HepG2 (cell line): ENCODE measurements around the gene CDC42BPG. TPM values are rescaled to one million over a fixed set of nuclear protein-coding genes. Genes with fewer than 3 reads are reported as not detected.

Source experiments
- ARNT ChIP-seq: fragments of 450-650 bp; IDR thresholded peaks from 2 replicates; pipeline ENCODE4 v1.6.1; 2017
- ETV5 ChIP-seq: IDR thresholded peaks from 2 replicates; pipeline ENCODE4 v1.6.1; 2018; ENCODE audit warnings: missing biosample characterization, missing genetic modification reagents, inconsistent platforms, borderline replicate concordance
- FOXP1 ChIP-seq, 2 experiments: fragments of 450-650 bp in 1 of 2; IDR thresholded peaks; 2 replicates each; pipeline ENCODE4 v1.6.1; 2017 to 2018; ENCODE audit warnings: antibody characterized with exemption in 1 of 2
- GFI1 ChIP-seq: sonication (generic); formaldehyde crosslinking; IDR thresholded peaks from 2 replicates; pipeline ENCODE4 v1.5.0; 2020; ENCODE audit warnings: missing genetic modification reagents, mild to moderate bottlenecking, borderline replicate concordance
- JUN ChIP-seq: sonication (generic); formaldehyde crosslinking; IDR thresholded peaks from 2 replicates; pipeline ENCODE4 v1.4.0; 2020; ENCODE audit warnings: mild to moderate bottlenecking, missing genetic modification reagents
- MIXL1 ChIP-seq: IDR thresholded peaks from 2 replicates; pipeline ENCODE4 v1.6.1; 2016
- MXI1 ChIP-seq: IDR thresholded peaks from 3 replicates; pipeline ENCODE4 v1.6.1; 2012; ENCODE audit warnings: low read depth, low read length, inconsistent platforms, borderline replicate concordance
- NR2F2 ChIP-seq: IDR thresholded peaks from 2 replicates; pipeline ENCODE4 v1.6.1; 2012; ENCODE audit warnings: low read depth, inconsistent platforms, borderline replicate concordance
- PAXIP1 ChIP-seq: sonication (generic); formaldehyde crosslinking; conservative IDR thresholded peaks from 2 replicates; pipeline ENCODE4 v1.4.0; 2020; ENCODE audit warnings: mild to moderate bottlenecking, missing genetic modification reagents, moderate library complexity
- RAD21 ChIP-seq: fragments of 450-650 bp; formaldehyde crosslinking; IDR thresholded peaks from 2 replicates; pipeline ENCODE4 v1.5.0; 2020; ENCODE audit warnings: mild to moderate bottlenecking
- SAP130 ChIP-seq: IDR thresholded peaks from 2 replicates; pipeline ENCODE4 v1.6.1; 2016; ENCODE audit warnings: low read depth
- SNAPC2 ChIP-seq: sonication (generic); formaldehyde crosslinking; IDR thresholded peaks from 2 replicates; pipeline ENCODE4 v1.8.1; 2022; ENCODE audit warnings: mild to moderate bottlenecking, missing genetic modification reagents
- TBX3 ChIP-seq: fragments of 450-650 bp; IDR thresholded peaks from 2 replicates; pipeline ENCODE4 v1.6.1; 2017; ENCODE audit warnings: antibody characterized with exemption, mild to moderate bottlenecking, inconsistent platforms, borderline replicate concordance
- ZMAT3 ChIP-seq: sonication (generic); formaldehyde crosslinking; conservative IDR thresholded peaks from 2 replicates; pipeline ENCODE4 v1.7.0; 2021; ENCODE audit warnings: missing genetic modification reagents
- ZNF10 ChIP-seq: sonication (generic); formaldehyde crosslinking; IDR thresholded peaks from 2 replicates; pipeline ENCODE4 v1.4.0; 2020; ENCODE audit warnings: mild to moderate bottlenecking, low read depth, missing genetic modification reagents, borderline replicate concordance
- ZNF414 ChIP-seq: sonication (generic); formaldehyde crosslinking; IDR thresholded peaks from 2 replicates; pipeline ENCODE4 v1.5.0; 2020; ENCODE audit warnings: missing genetic modification reagents
- ZNF598 ChIP-seq: sonication (generic); formaldehyde crosslinking; IDR thresholded peaks from 2 replicates; pipeline ENCODE4 v1.5.1; 2020; ENCODE audit warnings: mild to moderate bottlenecking, missing genetic modification reagents, borderline replicate concordance
- ZNF747 ChIP-seq: sonication (generic); formaldehyde crosslinking; IDR thresholded peaks from 2 replicates; pipeline ENCODE4 v1.8.1; 2023; ENCODE audit warnings: missing genetic modification reagents, mild to moderate bottlenecking, borderline replicate concordance
- ZNF891 ChIP-seq: sonication (generic); formaldehyde crosslinking; IDR thresholded peaks from 2 replicates; pipeline ENCODE4 v1.5.0; 2020; ENCODE audit warnings: mild to moderate bottlenecking, missing genetic modification reagents
- polyA plus RNA-seq, 8 experiments: library from polyadenylated mRNA; depleted of rRNA in 3 of 8; stranded (reverse) in 7 of 8; unstranded in 1 of 8; fragments of >200 nt; fragmentation: Illumina TruSeq in 4 of 8; extraction: Trizol in 4 of 8; gene quantifications; 2 replicates each; pipeline versions ENCODE4 v1.2.1 to v1.2.3, GENCODE V29; 2011 to 2016; ENCODE audit warnings: low read depth in 4 of 8, missing spikeins in 1 of 8, mixed read lengths in 1 of 8; ENCODE audit not compliant: insufficient read depth in 1 of 8
- total RNA-seq, 5 experiments: library from RNA; depleted of rRNA; stranded (reverse); fragments of >200 nt; fragmentation: Illumina TruSeq; extraction: Trizol; gene quantifications; 2 replicates each; pipeline ENCODE4 v1.2.3, GENCODE V29; 2016; ENCODE audit warnings: low read depth in 1 of 5
- TF ChIP-seq, protein P1 (sequence below): IDR thresholded peaks from 2 replicates; pipeline ENCODE4 v1.6.1; 2016; ENCODE audit warnings: low read depth, borderline replicate concordance
- TF ChIP-seq, protein P2 (sequence below): sonication (generic); formaldehyde crosslinking; IDR thresholded peaks from 2 replicates; pipeline ENCODE4 v1.5.1; 2020; ENCODE audit warnings: mild to moderate bottlenecking, missing genetic modification reagents, moderate library complexity

The CDC42BPG gene
- total and polyA plus RNA-seq, 2 of the 13 experiments (the other 11 are each of a cell fraction or from before 2014, with no cell fraction given): 0.55 to 1.4 TPM

DNA sequence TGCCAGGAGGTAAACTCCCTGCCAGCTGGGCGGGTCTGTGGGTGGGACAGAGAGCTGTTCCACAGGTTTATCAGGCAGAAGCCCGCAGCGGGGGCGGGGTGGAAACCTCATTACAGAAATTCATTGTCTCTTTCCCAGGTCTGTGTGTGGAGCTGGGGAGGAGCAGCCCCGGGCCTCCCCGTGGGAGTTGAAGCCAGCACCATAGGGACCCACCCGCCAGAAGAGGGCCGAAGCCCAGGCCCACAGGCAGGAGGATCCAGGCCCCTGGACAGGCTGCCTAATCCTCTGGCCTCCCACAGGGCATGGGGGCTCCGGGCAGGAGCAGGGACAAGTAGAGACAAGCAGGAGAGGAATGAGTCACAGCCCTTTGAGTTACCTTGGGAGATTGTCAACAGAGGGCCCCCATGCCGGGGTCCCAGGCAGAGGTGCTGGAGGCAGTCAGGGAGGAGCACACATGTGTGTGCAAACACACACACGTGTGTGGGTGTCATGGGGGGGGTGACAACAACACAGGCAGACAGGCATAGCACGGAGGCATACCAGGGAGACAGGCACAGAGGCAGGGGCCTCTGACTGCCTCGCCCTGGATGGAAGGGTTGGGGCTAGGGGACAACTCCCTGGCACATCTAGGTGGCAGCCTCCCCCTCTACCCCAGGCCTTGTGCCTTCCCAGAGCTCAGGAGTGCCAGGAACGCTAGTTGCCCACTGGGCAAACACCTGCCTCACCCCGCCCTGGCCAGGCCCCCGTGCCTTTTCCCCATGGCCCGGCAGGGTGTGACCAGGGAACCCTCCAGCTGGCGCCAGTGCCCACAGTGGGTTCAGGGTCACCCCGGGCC, 1.4 kb downstream of the CDC42BPG start (continued):
- no peak for TF ChIP-seq ZNF891 (CRISPR knock-in tag)
- TF ChIP-seq SAP130 (CRISPR knock-in tag): peak; percentile 83
- no peak for TF ChIP-seq ARNT
- TF ChIP-seq ZNF414 (CRISPR knock-in tag): no peak
- no peak for TF ChIP-seq ZNF598
- TF ChIP-seq, protein P1, sequence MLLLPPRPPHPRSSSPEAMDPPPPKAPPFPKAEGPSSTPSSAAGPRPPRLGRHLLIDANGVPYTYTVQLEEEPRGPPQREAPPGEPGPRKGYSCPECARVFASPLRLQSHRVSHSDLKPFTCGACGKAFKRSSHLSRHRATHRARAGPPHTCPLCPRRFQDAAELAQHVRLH (CRISPR knock-in tag): 0 out of 2 replicates have a peak, but pooled peaks have one; percentile 32
- no peak for TF ChIP-seq ZNF10 (CRISPR knock-in tag)
- TF ChIP-seq SNAPC2: no peak
- peak; percentile 74; the same call in 1 of the 3 replicates for TF ChIP-seq MXI1
- TF ChIP-seq MIXL1 (CRISPR knock-in tag): no peak; the same call in 1 of the 2 replicates
- no peak for TF ChIP-seq FOXP1 (IDR thresholded peaks at IDR 0.05)
- TF ChIP-seq FOXP1 (CRISPR knock-in tag; IDR thresholded peaks at IDR 0.05): peak; percentile 58
- TF ChIP-seq ZMAT3 (CRISPR knock-in tag): no peak
- peak; percentile 25; the same call in 1 of the 2 replicates for TF ChIP-seq NR2F2
- no peak for TF ChIP-seq RAD21 (CRISPR knock-in tag)
- TF ChIP-seq, protein P2, sequence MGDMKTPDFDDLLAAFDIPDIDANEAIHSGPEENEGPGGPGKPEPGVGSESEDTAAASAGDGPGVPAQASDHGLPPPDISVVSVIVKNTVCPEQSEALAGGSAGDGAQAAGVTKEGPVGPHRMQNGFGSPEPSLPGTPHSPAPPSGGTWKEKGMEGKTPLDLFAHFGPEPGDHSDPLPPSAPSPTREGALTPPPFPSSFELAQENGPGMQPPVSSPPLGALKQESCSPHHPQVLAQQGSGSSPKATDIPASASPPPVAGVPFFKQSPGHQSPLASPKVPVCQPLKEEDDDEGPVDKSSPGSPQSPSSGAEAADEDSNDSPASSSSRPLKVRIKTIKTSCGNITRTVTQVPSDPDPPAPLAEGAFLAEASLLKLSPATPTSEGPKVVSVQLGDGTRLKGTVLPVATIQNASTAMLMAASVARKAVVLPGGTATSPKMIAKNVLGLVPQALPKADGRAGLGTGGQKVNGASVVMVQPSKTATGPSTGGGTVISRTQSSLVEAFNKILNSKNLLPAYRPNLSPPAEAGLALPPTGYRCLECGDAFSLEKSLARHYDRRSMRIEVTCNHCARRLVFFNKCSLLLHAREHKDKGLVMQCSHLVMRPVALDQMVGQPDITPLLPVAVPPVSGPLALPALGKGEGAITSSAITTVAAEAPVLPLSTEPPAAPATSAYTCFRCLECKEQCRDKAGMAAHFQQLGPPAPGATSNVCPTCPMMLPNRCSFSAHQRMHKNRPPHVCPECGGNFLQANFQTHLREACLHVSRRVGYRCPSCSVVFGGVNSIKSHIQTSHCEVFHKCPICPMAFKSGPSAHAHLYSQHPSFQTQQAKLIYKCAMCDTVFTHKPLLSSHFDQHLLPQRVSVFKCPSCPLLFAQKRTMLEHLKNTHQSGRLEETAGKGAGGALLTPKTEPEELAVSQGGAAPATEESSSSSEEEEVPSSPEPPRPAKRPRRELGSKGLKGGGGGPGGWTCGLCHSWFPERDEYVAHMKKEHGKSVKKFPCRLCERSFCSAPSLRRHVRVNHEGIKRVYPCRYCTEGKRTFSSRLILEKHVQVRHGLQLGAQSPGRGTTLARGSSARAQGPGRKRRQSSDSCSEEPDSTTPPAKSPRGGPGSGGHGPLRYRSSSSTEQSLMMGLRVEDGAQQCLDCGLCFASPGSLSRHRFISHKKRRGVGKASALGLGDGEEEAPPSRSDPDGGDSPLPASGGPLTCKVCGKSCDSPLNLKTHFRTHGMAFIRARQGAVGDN (CRISPR knock-in tag): peak; percentile 71
- TF ChIP-seq ZNF747: peak; percentile 57; the same call in 1 of the 2 replicates
- TF ChIP-seq PAXIP1 (CRISPR knock-in tag): peak; percentile 81
- 0 out of 2 replicates have a peak, but pooled peaks have one; percentile 35 for TF ChIP-seq TBX3
- no peak for TF ChIP-seq ETV5
- peak; percentile 72 for TF ChIP-seq JUN (CRISPR knock-in tag)
- 0 out of 2 replicates have a peak, but pooled peaks have one; percentile 43 for TF ChIP-seq GFI1 (CRISPR knock-in tag)
